Liver (tissue), 3 donors: ENCODE results near the gene TTC7B.

Source experiments
- ATF3 ChIP-seq: IDR thresholded peaks from 2 replicates; pipeline ENCODE4 v1.6.1; 2016; ENCODE audit warnings: antibody characterized with exemption
- CTCF ChIP-seq: fragments of 150-350 bp; IDR thresholded peaks from 2 replicates; pipeline ENCODE4 v1.5.1; 2017; ENCODE audit warnings: improper control_type of control experiment, low read depth, low read length; ENCODE audit not compliant: missing input control
- GABPA ChIP-seq, 2 donors: IDR thresholded peaks in 1 of 2; conservative IDR thresholded peaks in 1 of 2; 2 replicates each; pipeline ENCODE4 v1.6.1; 2016; ENCODE audit warnings: antibody characterized with exemption in 2 of 2, mild to moderate bottlenecking in 1 of 2, moderate library complexity in 1 of 2
- JUND ChIP-seq, 2 donors: IDR thresholded peaks; 2 replicates each; pipeline ENCODE4 v1.6.1; 2016; ENCODE audit warnings: antibody characterized with exemption in 2 of 2
- MAX ChIP-seq: IDR thresholded peaks from 2 replicates; pipeline ENCODE4 v1.6.1; 2016; ENCODE audit warnings: antibody characterized with exemption
- RAD21 ChIP-seq, 2 donors: IDR thresholded peaks; 2 replicates each; pipeline ENCODE4 v1.6.1; 2016; ENCODE audit warnings: antibody characterized with exemption in 2 of 2, mild to moderate bottlenecking in 2 of 2
- REST ChIP-seq: IDR thresholded peaks from 2 replicates; pipeline ENCODE4 v1.6.1; 2016; ENCODE audit warnings: antibody characterized with exemption, mild to moderate bottlenecking
- TAF1 ChIP-seq: conservative IDR thresholded peaks from 2 replicates; pipeline ENCODE4 v1.6.1; 2016; ENCODE audit warnings: antibody characterized with exemption, mild to moderate bottlenecking
- ZBTB33 ChIP-seq: IDR thresholded peaks from 2 replicates; pipeline ENCODE4 v1.6.1; 2016; ENCODE audit warnings: antibody characterized with exemption
- donor health status: healthy.
- donor health status: healthy.

GRCh38 chr14:90613997-90614396 is 202.2 kb downstream of the TTC7B start:
- TF ChIP-seq CTCF (no peak), TAF1 (no peak), JUND (IDR thresholded peaks at IDR 0.05) (no peak), RAD21 (IDR thresholded peaks at IDR 0.05) (no peak), ATF3 (no peak), MAX (no peak), ZBTB33 (no peak), GABPA (IDR thresholded peaks at IDR 0.05 in 1 of 2, conservative IDR thresholded peaks at IDR 0.05 in 1 of 2) (no peak), REST (no peak)
